IMR-90 (cell line): Measurements from ENCODE around the gene NOS1AP. TPM values are rescaled to one million over a fixed set of nuclear protein-coding genes. Genes with fewer than 3 reads are reported as not detected.

Experiments
- ATAC-seq: fragments of 200-7000 bp; cut with Tn5 transposase; 2 replicates; pipeline ENCODE4 v1.9.1; 2020; ENCODE audit warnings: low read depth, mild to moderate bottlenecking, moderate library complexity
- BruUV-seq: library from RNA; stranded (reverse); fragments of 400-500 nt; replicated peaks from 2 replicates; lab custom pipeline; 2021; lab: Mats Ljungman, UMichigan
- CTCF ChIA-PET: fragments of 300-600 bp; formaldehyde crosslinking; extraction: SDS; loops from one replicate; lab custom pipeline; 2021; ENCODE audit warnings: antibody characterized with exemption; lab: Yijun Ruan, JAX
- POLR2A ChIA-PET: fragments of 300-600 bp; sonication (Branson Sonifier 250); formaldehyde crosslinking; loops from one replicate; lab custom pipeline; 2022; ENCODE audit warnings: antibody characterized with exemption; ENCODE audit not compliant: unreplicated experiment; lab: Charles Lee
- DNase-seq: peaks from one replicate; pipeline ENCODE4 v3.0.0; 2013
- H2AFZ ChIP-seq: replicated peaks from 2 replicates; pipeline ENCODE3; 2013; ENCODE audit warnings: low read length, mild to moderate bottlenecking; ENCODE audit not compliant: poor library complexity
- H2AK5ac ChIP-seq: 2 replicates; pipeline ENCODE4 v1.6.1; 2013; ENCODE audit warnings: low read depth, low read length, inconsistent platforms
- H2AK9ac ChIP-seq: replicated peaks from 2 replicates; pipeline ENCODE3; 2013; ENCODE audit warnings: mild to moderate bottlenecking, low read depth, low read length, moderate library complexity; ENCODE audit not compliant: poor library complexity
- H2BK120ac ChIP-seq: 2 replicates; pipeline ENCODE4 v1.6.1; 2013; ENCODE audit warnings: low read depth, low read length, inconsistent platforms
- H2BK15ac ChIP-seq: 3 replicates; pipeline ENCODE4 v1.6.1; 2013; ENCODE audit warnings: low read depth, low read length, inconsistent platforms
- H2BK20ac ChIP-seq: 2 replicates; pipeline ENCODE4 v1.6.1; 2013; ENCODE audit warnings: low read depth, mild to moderate bottlenecking, inconsistent platforms, low read length, moderate library complexity
- H2BK5ac ChIP-seq: 2 replicates; pipeline ENCODE4 v1.6.1; 2013; ENCODE audit warnings: mild to moderate bottlenecking, low read depth, low read length, inconsistent platforms; ENCODE audit not compliant: poor library complexity, severe bottlenecking
- H3K14ac ChIP-seq: replicated peaks from 2 replicates; pipeline ENCODE4 v1.6.1; 2013; ENCODE audit warnings: low read depth, low read length, inconsistent platforms
- H3K18ac ChIP-seq: 2 replicates; pipeline ENCODE4 v1.6.1; 2013; ENCODE audit warnings: low read depth, low read length, control low read depth
- H3K23ac ChIP-seq: 2 replicates; pipeline ENCODE4 v1.6.1; 2013; ENCODE audit warnings: low read depth, low read length, inconsistent platforms
- H3K27ac ChIP-seq: 2 replicates; pipeline ENCODE4 v1.5.1; 2013; ENCODE audit warnings: mild to moderate bottlenecking, control low read depth, low read length; ENCODE audit not compliant: insufficient read depth
- H3K27me3 ChIP-seq: 2 replicates; pipeline ENCODE4 v1.6.1; 2013; ENCODE audit warnings: low read length; ENCODE audit not compliant: control insufficient read depth, insufficient read depth
- H3K36me3 ChIP-seq: 2 replicates; pipeline ENCODE4 v1.6.1; 2013; ENCODE audit warnings: low read length, mixed read lengths; ENCODE audit not compliant: control insufficient read depth, insufficient read depth
- H3K4ac ChIP-seq: 2 replicates; pipeline ENCODE4 v1.6.1; 2013; ENCODE audit warnings: low read depth, low read length, inconsistent platforms
- H3K4me1 ChIP-seq: 2 replicates; pipeline ENCODE4 v1.6.1; 2013; ENCODE audit warnings: low read length, mixed read lengths; ENCODE audit not compliant: control insufficient read depth, insufficient read depth
- H3K4me2 ChIP-seq: 2 replicates; pipeline ENCODE4 v1.6.1; 2013; ENCODE audit warnings: low read depth, mild to moderate bottlenecking, control low read depth, low read length, moderate library complexity
- H3K4me3 ChIP-seq: 2 replicates; pipeline ENCODE4 v1.5.1; 2013; ENCODE audit warnings: low read depth, mild to moderate bottlenecking, control low read depth, low read length, moderate library complexity; ENCODE audit not compliant: insufficient read depth
- H3K56ac ChIP-seq: 2 replicates; pipeline ENCODE4 v1.6.1; 2013; ENCODE audit warnings: low read length, inconsistent platforms; ENCODE audit not compliant: insufficient read depth; ENCODE audit errors: extremely low read depth
- H3K79me1 ChIP-seq, 2 experiments: 2 replicates each; pipeline ENCODE4 v1.6.1; 2013; ENCODE audit warnings: low read length in 2 of 2, inconsistent platforms in 1 of 2, low read depth in 1 of 2
- H3K9ac ChIP-seq: 2 replicates; pipeline ENCODE4 v1.6.1; 2013; ENCODE audit warnings: low read depth, low read length, control low read depth
- H3K9me1 ChIP-seq: 2 replicates; pipeline ENCODE4 v1.6.1; 2013; ENCODE audit warnings: low read length, inconsistent platforms; ENCODE audit not compliant: insufficient read depth
- H3K9me3 ChIP-seq: 2 replicates; pipeline ENCODE4 v1.6.1; 2013; ENCODE audit warnings: low read length; ENCODE audit not compliant: control insufficient read depth, insufficient read depth
- H4K20me1 ChIP-seq: 2 replicates; pipeline ENCODE4 v1.6.1; 2013; ENCODE audit warnings: low read length, inconsistent platforms; ENCODE audit not compliant: insufficient read depth
- H4K5ac ChIP-seq: 2 replicates; pipeline ENCODE4 v1.6.1; 2013; ENCODE audit warnings: mild to moderate bottlenecking, low read depth, low read length, control low read depth
- H4K8ac ChIP-seq, 2 experiments: 2 replicates each; pipeline ENCODE4 v1.6.1; 2013; ENCODE audit warnings: low read depth in 2 of 2, low read length in 2 of 2, control low read depth in 1 of 2, inconsistent platforms in 1 of 2
- H4K91ac ChIP-seq: 2 replicates; pipeline ENCODE4 v1.6.1; 2013; ENCODE audit warnings: low read depth, low read length, inconsistent platforms; ENCODE audit not compliant: insufficient read depth
- CEBPB ChIP-seq: IDR thresholded peaks from 2 replicates; pipeline ENCODE4 v1.6.1; 2012; ENCODE audit warnings: low read depth, low read length, improper control_type of control experiment
- FOS ChIP-seq: fragments of 150-350 bp; IDR thresholded peaks from 2 replicates; pipeline ENCODE4 v1.6.1; 2016; ENCODE audit warnings: low read depth, low read length
- WGBS, 2 experiments: methylation state at CpG; one replicate each; pipeline versions ENCODE4 v1.1.5 to v1.1.7; 2013; ENCODE audit warnings: missing lambda C conversion rate in 2 of 2; ENCODE audit not compliant: insufficient read length in 1 of 2; ENCODE audit errors: extremely low coverage in 2 of 2; 5-methylcytosine and 5-hydroxymethylcytosine counted together
- dilution Hi-C: fragments of 300-500 bp; cut with HindIII; formaldehyde crosslinking; loops from one replicate; pipeline ENCODE4 v1.14.3; 2018; ENCODE audit warnings: low sequenced_read_pairs; ENCODE audit not compliant: unreplicated experiment
- in situ Hi-C: fragments of 300-500 bp; cut with MboI; formaldehyde crosslinking; loops from 3 replicates; pipeline ENCODE4 v1.14.3; 2019; ENCODE audit warnings: low sequenced_read_pairs, inconsistent platforms, mixed read lengths
- intact Hi-C: fragments of 100-400 bp; cut with micrococcal nuclease; formaldehyde crosslinking; loops from 2 replicates; pipeline ENCODE4 v1.10.0; 2022
- polyA plus RNA-seq, 3 experiments: library from polyadenylated mRNA; depleted of rRNA; stranded (reverse); fragments of >200 nt; gene quantifications; 2 replicates each; pipeline ENCODE4 v1.2.3, GENCODE V29; 2012; ENCODE audit warnings: low replicate concordance in 1 of 3
- total RNA-seq: library from RNA; depleted of rRNA; stranded (reverse); fragments of >200 nt; gene quantifications from 2 replicates; pipeline ENCODE4 v1.2.3, GENCODE V29; 2012

NOS1AP gene
- total and polyA plus RNA-seq, 2 of the 4 experiments (the other 2 are of a cell fraction): 0.18 to 0.19 TPM

DNA sequence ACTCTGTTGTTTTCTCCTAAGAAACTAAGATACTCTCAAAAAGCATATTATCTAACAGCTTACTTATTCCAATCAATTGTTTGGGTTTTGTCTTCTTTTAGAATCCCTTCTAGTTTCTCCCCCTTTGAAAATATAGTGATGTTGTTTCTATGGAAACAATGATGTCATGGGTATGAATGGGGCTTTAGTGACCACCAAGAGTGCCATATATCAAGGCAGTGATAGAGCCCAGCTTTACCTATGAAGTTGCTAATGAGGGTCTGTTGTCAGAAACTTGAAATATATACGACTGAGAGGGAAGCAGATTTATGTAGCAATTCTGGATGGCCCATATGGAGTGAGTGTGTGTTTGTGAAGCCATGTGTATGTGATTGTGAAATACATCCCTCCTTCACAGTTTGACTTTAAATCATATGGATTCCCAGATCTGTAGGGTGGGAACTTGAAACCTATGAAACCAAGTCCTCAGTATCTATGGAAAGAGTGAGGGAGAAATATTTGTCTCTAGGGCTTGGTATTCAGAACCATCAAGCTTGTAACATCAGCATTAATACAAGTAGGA lies 190.5 kb downstream of the NOS1AP start:
- CTCF ChIA-PET: no interaction called here
- H3K4me3 ChIP-seq: no peak overlapping the region
- dilution Hi-C loops (no loop called here), in situ Hi-C loops (no loop called here), intact Hi-C loops (no loop called here)
- H3K4me2 ChIP-seq: no peak overlapping the region
- H3K14ac ChIP-seq: no peak overlapping the region
- POLR2A ChIA-PET: no interaction called here
- no peak overlapping the region for H2AFZ ChIP-seq
- no peak overlapping the region for H4K91ac ChIP-seq
- no peak overlapping the region for H4K5ac ChIP-seq
- no peak overlapping the region for H3K4ac ChIP-seq
- H2BK20ac ChIP-seq: no peak overlapping the region
- H2AK9ac ChIP-seq: no peak overlapping the region
- TF ChIP-seq FOS: no peak
- peak; percentile 58 for TF ChIP-seq CEBPB
- H3K27ac ChIP-seq: no peak overlapping the region
- DNase-seq (no peak), ATAC-seq (no peak)
- H4K8ac ChIP-seq: no peak overlapping the region
- no peaks in the 10 kb centered on the region for H3K9me3 ChIP-seq
- H2BK5ac ChIP-seq: no peak overlapping the region
- no peak overlapping the region for H3K56ac ChIP-seq
- no peaks in the 10 kb centered on the region for H3K79me1 ChIP-seq
- H3K9ac ChIP-seq: no peak overlapping the region
- H3K27me3 ChIP-seq: no peaks in the 10 kb centered on the region; the same call in 1 of the 2 replicates
- no peak overlapping the region for H2AK5ac ChIP-seq
- no peak overlapping the region for H3K18ac ChIP-seq
- no peak overlapping the region for H2BK120ac ChIP-seq
- WGBS, 2 experiments: no CpG with 5 or more reads among the region's 1 CpG
- H3K36me3 ChIP-seq: no peaks in the 10 kb centered on the region
- H4K20me1 ChIP-seq: no peaks in the 10 kb centered on the region
- H3K9me1 ChIP-seq: no peaks in the 10 kb centered on the region
- H2BK15ac ChIP-seq: no peak overlapping the region
- no peak overlapping the region for H3K23ac ChIP-seq
- BruUV-seq: no TSS peak
- H3K4me1 ChIP-seq: no peaks in the 10 kb centered on the region
